Measurements from ENCODE around the gene ST6GALNAC6. TPM values are rescaled to one million over a fixed set of nuclear protein-coding genes. Genes with fewer than 3 reads are reported as not detected.

ST6GALNAC6 gene
- total and polyA plus RNA-seq, 11 donors = 28.4 to 75.9 (median 43.2) TPM

- no peak for ATAC-seq
- Histone ChIP-seq H3K27ac (peak overlapping the region; percentile 85 to 98 (median 95)), H3K9me3 (no peaks in the 10 kb centered on the region), H3K27me3 (no peaks in the 10 kb centered on the region), H3K4me3 (peak overlapping the region in 2 of 12 donors; percentile 92), H3K36me3 (peaks cover 0 to 21% (median 17%) of the 10 kb centered on the region in 9 donors), H3K4me1 (peaks cover 22 to 87% (median 58%) of the 10 kb centered on the region in 12 donors)
- intact Hi-C loops (cut with DNase I) = loop anchor here in 2 of 10 donors (5.0 to 10.0 kb wide), 2 partner anchors 91 to 93 kb away; no protein-coding TSS in a partner anchor
- TF ChIP-seq POLR2A (IDR thresholded peaks at IDR 0.05) = no peak
- TF ChIP-seq CTCF (IDR thresholded peaks at IDR 0.05) = no peak
- no peak for DNase-seq
- 92 to 95% (median 94%) methylated on average over 5 of the region's 5 CpGs for WGBS, 4 donors
These were observed 43.9 kb downstream of the ST6GALNAC6 start for GRCh38 chr9:127855522-127855921.

GRCh38 chr9:127854960-127855359 lies 44.4 kb downstream of the ST6GALNAC6 start:
- DNase-seq (no peak), ATAC-seq (no peak)
- intact Hi-C loops (cut with DNase I) = loop anchor here in 2 of 10 donors (5.0 to 10.0 kb wide), 2 partner anchors 90 to 93 kb away; no protein-coding TSS in a partner anchor
- Histone ChIP-seq H3K27ac (peak overlapping the region; percentile 85 to 98 (median 95)), H3K9me3 (peaks cover 0 to 2% (median 0%) of the 10 kb centered on the region in 12 donors), H3K36me3 (peaks cover 0 to 26% (median 19%) of the 10 kb centered on the region in 9 donors), H3K4me1 (peaks cover 21 to 82% (median 55%) of the 10 kb centered on the region in 12 donors), H3K27me3 (no peaks in the 10 kb centered on the region), H3K4me3 (peak overlapping the region in 11 of 12 donors; percentile 49 to 94 (median 88))
- WGBS, 4 donors = 54 to 67% (median 62%) methylated on average over 9 to 11 of the region's 11 CpGs
- TF ChIP-seq POLR2A (IDR thresholded peaks at IDR 0.05) (no peak), CTCF (IDR thresholded peaks at IDR 0.05) (no peak)

- intact Hi-C loops (cut with DNase I) = loop anchor here in 1 of 10 donors (10.0 kb wide), 1 partner anchor 89 kb away; no protein-coding TSS in a partner anchor
- DNase-seq = peak; percentile 91 to 94 (median 92)
These were observed 45.1 kb downstream of the ST6GALNAC6 start, which contains the start of gene ENG for GRCh38 chr9:127854184-127854806. ENG (minus strand) TSS chr9:127854658; CDS start chr9:127854355, 303 bp downstream.

More at GRCh38 chr9:127854184-127854806, 45.1 kb downstream of the ST6GALNAC6 start, which contains the start of gene ENG:
- H3K4me3 ChIP-seq = peak within 1 kb of the TSS; percentile 49 to 94 (median 88)
- peaks cover 0 to 8% (median 3%) of the 10 kb centered on the region in 12 donors for H3K9me3 ChIP-seq
- H3K4me1 ChIP-seq = peaks cover 14 to 76% (median 51%) of the 10 kb centered on the region in 12 donors
- H3K27me3 ChIP-seq = no peaks in the 10 kb centered on the region
- ATAC-seq = peak; percentile 54 to 83 (median 73)
- TF ChIP-seq POLR2A (IDR thresholded peaks at IDR 0.05) = peak in 1 of 2 donors; percentile 75
- TF ChIP-seq CTCF (IDR thresholded peaks at IDR 0.05) = no peak
- H3K36me3 ChIP-seq = peaks cover 0 to 33% (median 24%) of the 10 kb centered on the region in 9 donors
- 30 to 54% (median 39%) methylated on average over 21 to 37 of the region's 37 CpGs for WGBS, 4 donors
- peak within 1 kb of the TSS; percentile 85 to 98 (median 95) for H3K27ac ChIP-seq

Data from heart left ventricle (tissue), 16 donors.